ENCODE results near the gene SH3GL3.

DNA sequence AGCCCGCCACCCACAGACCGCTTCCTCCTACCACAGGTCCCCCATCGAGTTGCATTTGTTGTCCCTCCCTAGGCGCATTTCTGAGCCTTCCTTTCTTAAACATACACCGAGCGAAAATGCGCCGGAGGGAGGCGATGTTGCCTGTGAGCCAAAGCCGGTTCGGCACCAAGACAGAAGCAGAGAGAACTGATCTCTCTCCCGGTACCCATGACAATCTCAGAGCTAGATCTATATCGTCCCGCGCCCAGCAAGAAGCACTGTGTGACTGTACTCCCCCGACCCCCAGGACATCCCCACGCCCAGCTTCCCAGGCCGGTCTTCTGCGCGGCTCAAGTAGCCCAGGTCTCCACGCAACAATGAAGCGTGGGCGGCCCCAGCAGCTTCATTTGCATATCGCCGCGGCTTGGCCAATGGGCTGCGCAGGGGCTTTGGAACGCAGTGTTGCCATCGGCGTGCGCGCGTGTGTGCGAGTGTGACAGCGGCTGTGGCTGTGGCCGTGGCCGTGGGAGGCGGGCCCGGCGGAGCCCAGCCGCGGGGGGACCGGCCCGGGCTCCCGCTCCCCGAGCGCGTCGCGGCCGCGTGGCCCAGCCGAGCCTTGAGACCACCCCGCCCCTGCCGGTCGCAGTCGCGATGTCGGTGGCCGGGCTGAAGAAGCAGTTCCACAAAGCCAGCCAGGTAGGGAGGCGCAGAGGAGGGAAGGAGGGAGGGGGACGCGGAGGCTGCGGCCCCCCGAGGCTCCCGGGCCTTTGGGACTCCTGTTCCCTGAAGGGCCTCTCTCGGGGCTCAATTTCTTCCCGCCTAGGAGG lies at the start of gene SH3GL3:
- TF ChIP-seq CTCF (IDR thresholded peaks at IDR 0.05) (peak in 1 of 7 experiments; percentile 19), POLR2AphosphoS5 (IDR thresholded peaks at IDR 0.05) (no peak), POLR2A (IDR thresholded peaks at IDR 0.05) (no peak), EP300 (IDR thresholded peaks at IDR 0.05) (no peak)
